Measurements from ENCODE around the gene RARRES1.

The RARRES1 gene

DNA sequence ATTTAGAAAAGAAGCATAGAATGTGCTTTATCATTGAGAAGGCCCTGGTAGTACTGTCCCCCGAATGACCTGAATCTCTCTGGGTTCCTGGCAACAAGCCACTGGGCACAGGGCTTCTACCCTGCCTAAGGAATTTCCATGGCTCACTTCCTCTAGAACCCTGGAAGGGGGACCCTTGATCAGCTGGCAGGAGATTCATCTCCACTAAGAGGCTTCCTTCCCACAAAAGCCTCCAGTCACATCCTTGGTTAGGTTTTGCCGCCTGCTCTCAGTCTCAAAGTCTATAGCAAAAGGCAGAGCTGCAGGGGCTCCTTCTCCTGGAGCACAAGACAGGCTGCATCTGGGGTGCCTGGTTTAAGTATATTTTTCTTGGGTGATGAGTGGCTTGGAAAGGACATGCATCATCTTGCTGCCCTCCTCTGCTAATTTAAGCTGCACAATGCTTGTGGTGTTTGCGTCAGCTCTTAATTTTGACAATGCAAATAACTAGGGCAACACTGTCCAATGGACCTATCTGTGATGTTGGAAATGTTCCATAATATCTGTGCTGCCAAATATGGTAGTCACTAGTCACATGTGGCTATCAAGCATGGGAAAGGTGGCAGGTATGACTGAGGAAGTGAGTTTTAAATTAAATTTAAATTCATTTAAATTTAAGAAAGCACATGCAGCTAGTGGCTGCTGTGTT is 33.4 kb upstream of the RARRES1 start:
- no peak for DNase-seq (ENCODE audit: low read depth in 2 of 2)

DNA sequence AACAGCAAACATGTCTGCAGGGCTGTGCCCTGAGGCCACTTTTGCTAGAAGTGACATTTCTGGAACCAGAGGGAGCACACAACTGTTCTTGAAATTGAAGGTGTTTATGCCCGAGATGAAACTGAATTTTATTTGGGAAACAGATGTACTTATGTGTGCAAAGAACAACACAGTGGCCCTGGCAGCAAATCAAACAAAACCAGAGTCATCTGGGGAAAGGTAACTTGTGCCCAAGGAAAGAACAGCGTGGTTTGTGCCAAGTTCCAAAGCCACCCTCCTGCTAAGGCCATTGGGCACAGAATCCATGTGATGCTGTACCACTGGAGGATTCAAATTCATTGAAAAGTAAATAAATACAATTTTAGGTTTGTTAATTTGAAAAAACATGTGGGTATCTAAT is 31.2 kb upstream of the RARRES1 start:
- no peak for DNase-seq (ENCODE audit: low read depth in 2 of 2)

DNA sequence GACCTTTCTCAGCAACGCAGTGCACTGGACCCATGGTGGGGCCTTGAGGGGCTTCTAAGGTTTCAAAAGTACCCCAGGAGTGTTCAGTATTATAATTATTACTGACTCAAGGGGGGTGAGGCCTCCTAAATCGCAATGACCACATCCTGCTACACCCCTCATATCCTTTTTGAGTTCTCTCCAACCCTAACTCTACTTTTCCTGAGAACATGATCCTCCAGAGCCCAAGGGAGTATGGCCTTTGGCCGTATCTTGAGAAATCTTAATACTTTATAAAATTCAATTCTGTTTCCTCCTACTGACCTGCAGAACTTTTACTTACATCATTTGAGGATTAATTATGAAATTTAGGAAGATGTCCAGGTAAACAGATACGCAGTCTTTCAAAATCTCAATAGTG is 30.4 kb upstream of the RARRES1 start:
- no peak for DNase-seq (ENCODE audit: low read depth in 2 of 2)

DNA sequence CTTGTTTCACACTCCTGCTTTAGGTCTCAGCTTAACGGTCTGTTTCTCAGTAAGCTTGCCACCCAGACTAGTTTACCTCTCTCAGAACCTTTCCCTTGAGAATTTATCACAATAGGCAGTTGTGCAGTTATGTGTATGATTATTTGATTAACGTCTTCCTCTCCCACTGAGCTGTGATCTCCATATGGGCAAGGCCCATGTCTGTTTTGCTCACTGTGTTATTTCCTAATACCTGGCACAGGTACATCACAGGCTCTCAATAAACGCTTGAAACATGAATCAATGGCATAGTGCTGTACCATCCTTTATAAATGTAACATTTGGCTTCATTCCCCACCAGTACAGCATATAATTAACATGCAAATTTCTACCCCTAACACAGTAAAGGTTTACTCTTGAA is 29.1 kb upstream of the RARRES1 start:
- no peak for DNase-seq (ENCODE audit: low read depth in 2 of 2)

DNA sequence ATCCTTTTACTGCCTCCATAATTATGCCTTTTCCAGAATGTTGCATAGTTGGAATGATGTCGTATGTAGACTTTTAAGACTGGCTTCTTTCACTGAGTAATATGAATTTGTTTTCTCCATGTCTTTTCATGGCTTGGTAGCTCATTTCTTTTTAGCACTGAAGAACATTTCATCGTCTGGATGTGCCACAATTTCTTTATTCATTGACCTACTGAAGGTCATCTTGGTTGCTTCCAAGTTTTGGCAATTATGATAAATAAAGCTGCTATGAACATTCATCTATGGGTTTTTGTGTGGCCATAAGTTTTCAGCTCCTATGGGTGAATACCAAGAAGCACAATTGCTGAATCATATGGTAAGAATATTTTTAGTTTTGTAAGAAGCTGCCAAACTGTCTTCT is 23.2 kb upstream of the RARRES1 start:
- DNase-seq (ENCODE audit: low read depth in 2 of 2), result no peak

DNA sequence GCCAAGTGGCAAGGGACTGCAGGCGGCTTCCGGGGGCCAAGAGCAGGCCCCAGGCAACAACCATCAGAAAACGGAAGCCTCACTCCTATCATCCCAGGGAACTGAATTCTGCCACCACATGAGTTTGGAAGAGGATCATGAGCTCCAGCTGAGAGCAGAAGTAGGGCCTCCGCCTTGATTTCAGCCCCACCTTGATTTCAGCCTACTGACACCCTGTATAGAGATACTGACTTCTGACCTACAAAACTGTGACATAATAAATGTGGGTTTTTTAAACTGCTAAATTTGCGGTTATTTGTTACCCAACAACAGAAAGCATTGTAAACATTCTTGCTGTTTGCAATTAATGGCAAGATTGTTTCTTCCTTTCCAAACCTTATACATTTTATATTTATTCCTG is 21.6 kb upstream of the RARRES1 start:
- DNase-seq (ENCODE audit: low read depth in 2 of 2), result no peak

DNA sequence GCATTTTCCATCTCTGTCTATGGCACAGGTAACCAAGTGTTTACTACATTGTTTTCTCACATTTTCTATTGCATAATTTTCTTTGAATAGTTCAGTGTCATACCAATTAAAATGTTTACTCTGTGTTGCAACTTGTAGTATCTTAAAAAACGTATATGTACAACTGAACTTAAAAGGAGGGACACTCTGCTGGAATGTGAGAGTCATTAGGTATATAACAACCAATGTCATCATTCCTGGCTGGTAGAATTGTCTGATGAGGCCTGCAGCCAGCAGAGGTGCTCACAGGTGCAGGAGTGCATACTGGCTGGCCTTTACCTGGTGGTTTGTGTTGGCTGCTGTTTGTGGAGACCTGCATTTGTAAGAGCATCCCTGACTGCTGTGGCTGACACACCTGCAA is 19.1 kb upstream of the RARRES1 start:
- DNase-seq (ENCODE audit: low read depth in 2 of 2), result no peak

DNA sequence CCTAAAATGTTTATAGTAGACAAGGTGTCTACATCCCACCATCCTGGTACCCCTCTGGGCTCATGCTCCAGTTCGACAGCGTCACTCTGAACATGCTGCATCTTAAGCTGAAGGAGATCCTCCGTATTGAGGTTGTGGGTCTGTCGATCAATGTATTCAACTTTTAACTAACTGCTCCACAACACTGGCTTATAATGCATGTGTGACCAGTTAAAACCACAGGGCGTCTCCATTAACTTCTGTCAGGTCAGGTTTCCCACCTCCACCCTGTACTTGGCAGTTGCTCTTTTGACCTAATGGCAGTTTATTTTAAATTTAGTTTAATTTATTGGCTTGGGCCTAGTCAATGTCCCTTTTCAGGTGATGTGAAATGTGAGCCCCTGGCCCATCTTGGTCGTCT is 17.8 kb upstream of the RARRES1 start:
- no peak for DNase-seq (ENCODE audit: low read depth in 2 of 2)

DNA sequence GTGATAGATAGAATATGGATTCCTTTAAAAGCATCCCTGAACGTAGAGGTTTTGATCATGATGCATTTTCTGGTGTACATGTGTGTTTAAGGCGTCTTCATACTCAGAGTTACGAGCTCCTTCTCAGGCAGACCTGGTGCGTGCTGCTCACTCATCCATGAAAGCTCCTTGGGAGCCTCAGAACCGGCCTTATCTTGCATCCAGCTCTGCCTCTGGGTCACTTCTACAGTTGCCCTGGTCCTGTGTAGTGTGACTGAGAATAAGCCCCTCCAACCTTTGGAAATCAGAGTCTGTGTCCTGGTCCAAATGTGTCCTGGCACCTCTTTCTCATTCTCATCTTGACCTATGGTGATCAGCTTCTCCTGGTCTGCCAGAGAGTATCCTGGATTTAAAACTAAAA is 17.3 kb upstream of the RARRES1 start:
- DNase-seq (ENCODE audit: low read depth in 2 of 2), result no peak

DNA sequence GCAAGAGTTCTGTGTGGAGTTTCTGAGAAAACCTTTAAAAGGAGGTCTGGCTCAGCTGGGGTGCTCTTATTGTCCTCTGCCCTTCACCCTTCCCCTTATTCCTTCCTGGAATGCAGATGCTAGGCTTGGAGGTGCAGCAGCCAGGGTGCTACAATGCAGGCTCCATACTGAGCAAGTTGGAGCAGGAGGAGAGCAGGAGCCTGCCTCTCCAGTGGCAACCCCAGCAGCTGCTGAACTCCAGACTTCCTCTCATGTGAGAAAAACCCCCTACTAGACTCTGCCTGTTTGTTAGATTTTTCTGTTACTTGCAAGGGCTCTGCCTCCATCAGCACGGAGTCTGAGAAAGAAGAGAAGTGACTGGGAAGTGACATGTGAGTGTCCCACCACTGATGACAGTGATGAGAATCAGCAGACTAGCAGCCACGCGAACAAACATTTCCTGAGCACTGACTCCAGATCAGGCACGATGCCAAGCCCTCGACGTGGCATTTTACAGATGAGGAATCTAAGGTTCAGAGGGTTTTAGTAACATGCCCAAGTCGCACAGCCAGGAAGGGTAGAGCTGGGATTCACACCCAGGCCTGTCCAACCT is 16.1 kb upstream of the RARRES1 start:
- no peak for DNase-seq (ENCODE audit: low read depth in 2 of 2)

DNA sequence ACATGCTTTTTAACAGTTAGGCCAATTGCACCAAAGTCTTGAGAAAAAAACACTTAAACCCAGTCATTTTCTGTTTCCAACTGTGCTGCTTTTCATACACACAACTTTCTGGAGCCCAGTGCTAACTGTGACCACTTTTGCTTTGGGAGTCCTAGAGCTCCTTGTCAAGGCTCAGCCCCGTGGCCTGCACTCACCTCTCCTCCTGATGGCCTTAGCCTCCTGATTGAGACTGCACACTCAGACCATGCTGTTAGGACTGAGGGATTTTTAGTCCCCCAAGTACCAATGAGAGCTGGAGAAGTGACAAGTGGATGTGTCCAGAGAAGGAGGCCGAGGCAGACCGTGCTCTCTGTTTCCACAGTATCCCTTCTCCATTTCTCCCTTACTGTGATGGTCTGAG is 15.2 kb upstream of the RARRES1 start:
- no peak for DNase-seq (ENCODE audit: low read depth in 2 of 2)

DNA sequence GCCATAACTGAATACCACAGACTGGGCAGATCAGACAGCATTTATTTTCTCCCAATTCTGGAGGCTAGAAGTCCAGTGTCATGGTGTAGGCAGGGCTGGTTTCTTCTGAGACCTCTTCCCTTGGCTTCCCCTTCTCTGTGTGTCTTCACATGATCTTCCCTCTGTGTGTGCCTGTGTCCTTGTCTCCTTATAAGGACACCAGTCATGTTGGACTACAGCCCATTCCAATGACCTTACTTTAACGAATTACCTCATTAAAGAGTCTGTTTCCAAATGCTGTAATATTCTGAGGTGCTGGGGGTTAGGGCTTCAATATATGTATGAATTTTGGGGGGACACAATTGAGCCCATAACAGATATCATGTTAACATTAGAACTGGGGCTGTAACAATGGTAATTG is 13.3 kb upstream of the RARRES1 start:
- DNase-seq (ENCODE audit: low read depth in 2 of 2), result no peak

DNA sequence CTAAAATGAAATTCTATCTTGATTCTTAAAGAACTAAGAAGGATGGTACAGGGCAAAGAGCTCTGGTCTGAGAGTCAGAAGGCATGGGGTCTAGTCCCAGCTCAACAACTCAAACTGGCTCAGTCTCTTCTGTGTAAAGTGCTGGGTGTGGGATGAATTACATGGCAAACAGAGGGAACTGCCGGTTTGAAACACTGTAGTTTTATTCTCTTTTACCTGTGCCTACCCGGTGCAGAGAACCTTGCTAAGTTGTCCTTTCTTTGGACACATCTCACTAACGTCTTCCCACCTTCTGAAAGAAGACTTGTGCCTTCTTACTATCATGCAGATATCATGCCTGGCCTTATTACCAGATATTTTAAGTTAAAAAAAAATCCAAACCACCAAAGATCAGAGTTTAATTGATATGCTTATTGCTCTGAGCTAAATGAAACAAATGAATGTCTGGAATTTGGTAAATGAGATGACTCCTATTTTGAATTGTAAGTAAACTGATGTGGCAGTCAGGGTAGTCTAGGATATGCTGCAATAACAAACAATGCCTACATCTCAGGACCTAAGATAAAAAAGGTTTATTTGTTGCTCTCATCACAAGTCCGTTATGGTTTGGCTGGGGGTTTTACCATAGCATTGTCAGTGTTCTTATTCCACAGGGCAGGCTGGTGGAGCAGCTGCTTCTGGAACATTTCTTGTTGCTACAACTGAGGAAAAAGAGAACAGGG is 12.5 kb upstream of the RARRES1 start:
- no peak for DNase-seq (ENCODE audit: low read depth in 2 of 2)

DNA sequence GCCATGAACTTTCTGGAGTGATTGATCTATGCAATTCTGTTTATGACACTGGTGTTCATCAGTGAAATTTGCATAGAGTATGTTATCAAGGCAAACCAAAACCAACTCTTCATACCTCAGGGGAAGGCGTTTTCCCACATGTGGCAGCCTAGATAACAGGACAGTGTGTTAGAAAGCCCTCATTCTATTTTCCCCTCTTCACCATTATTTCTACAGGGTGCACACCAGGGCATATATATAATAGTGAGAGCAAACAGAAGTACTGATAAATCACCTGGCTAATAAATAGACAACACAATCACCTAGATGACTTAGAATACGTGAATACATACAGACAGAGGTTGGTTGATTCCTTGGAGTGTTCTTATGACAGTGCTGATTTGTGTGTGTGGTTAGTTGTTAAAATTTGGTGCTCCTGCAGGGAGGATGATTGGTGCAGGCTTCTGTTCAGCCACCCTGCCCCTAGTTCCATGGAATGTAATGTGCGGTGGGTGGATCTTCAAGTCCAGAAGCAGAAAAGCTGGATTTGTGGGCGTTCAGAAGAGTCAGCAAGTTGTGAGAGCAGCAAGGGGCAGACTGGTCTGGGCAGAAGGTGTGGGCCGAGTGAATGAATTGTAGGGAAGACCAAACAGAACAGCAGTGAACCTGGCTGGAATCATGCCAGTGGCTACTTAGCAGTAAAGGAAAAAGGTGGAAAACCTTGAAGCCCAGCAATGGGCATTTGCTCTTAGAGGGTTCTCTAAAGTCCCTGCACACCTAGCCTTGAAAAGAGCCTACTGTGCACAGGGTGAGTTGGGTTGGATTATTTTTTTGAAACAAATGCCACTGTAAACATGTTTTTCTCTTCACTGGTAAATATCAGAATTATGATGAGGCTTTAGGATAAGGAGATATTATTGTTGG is 11.7 kb upstream of the RARRES1 start:
- DNase-seq (ENCODE audit: low read depth in 2 of 2), result no peak

DNA sequence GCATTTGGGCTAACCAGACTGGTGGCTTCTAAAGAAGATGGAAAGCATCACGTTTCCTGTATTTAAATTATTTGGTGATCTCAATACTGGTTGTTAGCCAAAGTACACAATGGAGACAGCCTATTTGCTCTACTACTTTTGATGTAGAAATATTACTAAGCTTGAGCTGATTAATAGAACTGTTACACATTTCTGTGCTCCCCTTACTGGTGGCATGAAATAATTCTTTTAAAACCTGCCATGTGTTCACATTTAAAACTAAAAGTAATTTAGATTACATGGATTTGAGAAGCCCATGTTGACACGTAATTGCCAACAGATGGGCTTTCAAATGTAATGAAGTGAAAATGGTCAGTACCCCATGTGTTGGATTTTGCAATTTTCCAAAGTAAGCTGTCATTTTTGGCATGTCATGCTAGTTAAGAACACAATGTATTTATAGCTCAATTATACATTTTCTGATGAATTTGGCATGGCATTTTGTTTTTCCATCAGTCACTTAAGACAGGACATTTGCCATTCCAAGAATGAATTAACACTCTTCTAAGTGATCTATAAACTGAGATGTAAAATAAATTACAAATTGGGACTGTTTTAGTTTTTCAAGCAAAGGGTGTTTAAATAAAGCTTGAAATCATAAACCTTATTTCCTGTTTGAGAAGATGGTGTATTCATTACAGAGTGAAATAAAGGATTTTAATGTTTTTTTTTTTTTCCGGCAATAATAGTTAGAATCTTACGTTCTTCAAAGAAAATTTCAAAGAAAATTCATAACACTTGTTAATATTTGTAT is 10.8 kb upstream of the RARRES1 start:
- no peak for DNase-seq (ENCODE audit: low read depth in 2 of 2)

DNA sequence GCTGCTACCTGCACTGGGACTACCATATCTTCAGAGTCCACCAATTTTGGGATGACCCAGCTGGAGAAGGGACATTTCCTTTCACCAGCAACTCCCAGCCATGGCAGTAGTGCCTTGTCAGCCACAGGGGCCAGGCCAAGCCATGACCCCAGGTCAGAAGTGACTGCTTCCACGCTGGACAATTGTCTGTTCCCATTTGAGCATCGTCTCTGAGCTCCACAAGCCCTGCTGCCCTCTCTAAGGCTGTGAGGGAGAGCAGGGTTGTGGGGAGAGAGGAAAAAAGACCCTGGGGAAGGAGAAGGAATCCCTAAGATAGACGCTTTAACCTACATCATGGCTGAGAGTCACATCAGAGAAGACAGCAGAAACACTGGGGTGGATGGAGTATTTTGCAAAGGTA is 7.4 kb upstream of the RARRES1 start:
- no peak for DNase-seq (ENCODE audit: low read depth in 2 of 2)

DNA sequence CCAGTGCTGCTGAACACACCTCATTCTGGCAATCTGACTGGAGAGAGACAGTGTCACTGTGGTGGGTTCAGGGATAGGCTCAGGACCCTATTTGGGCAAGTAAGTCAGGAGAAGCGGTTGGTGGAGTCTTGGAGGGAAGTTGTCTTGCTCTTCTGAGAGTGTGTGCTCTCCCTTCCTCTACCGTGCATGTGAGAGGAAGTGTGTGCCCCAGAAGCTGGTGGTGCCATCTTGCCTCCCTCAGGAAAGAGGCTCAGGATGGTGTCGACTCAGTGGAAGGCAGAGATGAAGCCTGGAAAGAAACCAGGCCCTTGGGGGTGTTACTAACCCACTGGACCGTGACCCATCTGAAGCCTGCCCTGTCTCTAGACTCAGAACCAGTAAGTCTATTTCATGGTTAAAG is 6.8 kb upstream of the RARRES1 start:
- no peak for DNase-seq (ENCODE audit: low read depth in 2 of 2)

DNA sequence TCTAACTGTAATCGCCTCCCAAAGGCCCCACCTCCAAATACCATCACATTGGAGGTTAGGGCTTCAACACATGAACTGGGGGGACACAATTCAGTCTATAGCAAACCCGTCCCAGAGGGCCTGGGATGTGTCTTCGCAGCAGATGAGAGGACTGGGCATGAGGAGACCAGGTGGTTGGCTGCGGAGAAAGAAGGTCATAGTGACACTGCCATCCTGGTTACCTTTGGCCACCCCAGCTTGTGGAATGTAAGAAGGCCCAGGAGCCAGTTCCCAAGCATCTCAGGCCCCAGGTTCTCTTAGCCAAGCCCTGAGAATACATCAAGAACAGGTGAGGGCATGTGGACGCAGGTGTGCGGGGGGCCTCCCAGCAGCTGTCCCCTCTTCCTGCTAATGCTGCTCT is 6.4 kb upstream of the RARRES1 start:
- no peak for DNase-seq (ENCODE audit: low read depth in 2 of 2)

DNA sequence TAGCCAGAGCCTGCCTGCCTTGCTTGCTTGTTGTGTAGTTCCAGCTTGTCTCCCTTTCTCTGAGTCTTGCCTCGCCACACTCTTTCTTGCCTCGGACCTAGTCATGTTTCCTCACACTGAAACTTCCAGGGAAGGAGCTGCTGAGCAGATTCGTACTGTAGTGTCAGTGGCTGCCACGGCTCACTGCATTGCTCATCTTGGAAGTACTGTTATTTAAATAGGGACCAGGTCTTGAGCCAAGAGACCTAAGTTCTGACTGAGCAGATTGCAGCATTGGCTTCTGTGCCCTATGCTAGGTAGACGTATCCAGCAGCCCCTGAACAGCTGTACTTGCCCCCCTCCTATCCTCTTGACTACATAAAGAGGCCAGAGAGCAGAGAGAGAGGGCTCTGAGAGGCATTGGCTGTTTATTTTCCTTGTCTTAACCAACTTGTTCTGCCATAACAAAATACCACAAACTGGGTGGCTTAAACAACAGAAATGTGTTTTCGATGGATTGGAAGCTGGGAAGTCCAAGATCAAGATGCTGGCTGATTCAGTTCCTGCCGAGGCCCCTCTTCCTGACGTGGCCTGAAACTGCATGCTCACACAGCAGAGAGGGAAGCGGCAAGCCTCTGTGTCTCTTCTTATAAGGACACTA is 5.8 kb upstream of the RARRES1 start:
- no peak for DNase-seq (ENCODE audit: low read depth in 2 of 2)

DNA sequence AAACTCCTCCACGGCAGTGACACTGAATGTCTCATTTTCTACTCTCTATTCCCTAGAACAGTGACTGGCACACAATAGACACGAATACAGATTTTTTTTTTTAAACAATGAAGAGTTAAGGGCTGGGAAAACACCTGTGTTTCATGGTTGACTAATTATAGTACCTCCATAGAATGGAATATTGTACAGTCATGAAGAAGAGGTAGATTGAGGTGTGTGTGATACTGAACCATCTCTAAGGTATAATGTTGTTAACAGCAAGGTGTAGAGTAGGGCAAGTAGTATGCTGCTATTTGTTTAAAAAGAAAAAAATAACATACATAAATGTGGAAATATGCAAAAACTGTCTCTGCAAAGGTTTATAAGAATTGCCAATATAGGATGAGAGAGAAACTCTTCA is 5.2 kb upstream of the RARRES1 start:
- no peak for DNase-seq (ENCODE audit: low read depth in 2 of 2)
